ENCODE measurements around the gene PLCL1. TPM values are rescaled to one million over a fixed set of nuclear protein-coding genes. Genes with fewer than 3 reads are reported as not detected.

PLCL1 gene
- total RNA-seq, 1 donor from 2014 or later: 0.50 TPM

DNA sequence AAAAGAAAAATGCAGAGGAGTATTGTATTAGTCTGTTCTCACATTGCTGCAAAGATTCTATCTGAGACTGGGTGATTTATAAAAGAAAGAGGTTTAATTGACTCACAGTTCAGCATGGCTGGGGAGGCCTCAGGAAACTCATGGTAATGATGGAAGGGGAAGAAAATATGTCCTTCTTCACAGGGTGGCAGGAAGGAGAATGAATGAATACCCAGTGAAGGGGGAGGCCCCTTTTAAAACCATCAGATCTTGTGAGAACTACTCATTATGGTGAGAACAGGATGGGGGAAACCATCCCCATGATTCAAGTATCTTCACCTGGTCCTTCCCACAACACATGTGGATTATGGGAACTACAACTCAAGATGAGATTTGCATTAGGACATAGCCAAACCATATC is 9.1 kb upstream of the PLCL1 start:
- Mint-ChIP-seq H3K4me1 (ENCODE audit: low read depth) (no peaks in the 10 kb centered on the region), H3K27ac (ENCODE audit: unreplicated experiment) (no peak overlapping the region), H3K9me3 (ENCODE audit: low read depth) (peaks cover 4% of the 10 kb centered on the region), H3K36me3 (ENCODE audit: low read depth) (no peaks in the 10 kb centered on the region), H3K27me3 (ENCODE audit: low read depth) (peaks cover 58% of the 10 kb centered on the region), H3K4me3 (ENCODE audit: unreplicated experiment) (no peak overlapping the region)
- TF ChIP-seq, protein P1, sequence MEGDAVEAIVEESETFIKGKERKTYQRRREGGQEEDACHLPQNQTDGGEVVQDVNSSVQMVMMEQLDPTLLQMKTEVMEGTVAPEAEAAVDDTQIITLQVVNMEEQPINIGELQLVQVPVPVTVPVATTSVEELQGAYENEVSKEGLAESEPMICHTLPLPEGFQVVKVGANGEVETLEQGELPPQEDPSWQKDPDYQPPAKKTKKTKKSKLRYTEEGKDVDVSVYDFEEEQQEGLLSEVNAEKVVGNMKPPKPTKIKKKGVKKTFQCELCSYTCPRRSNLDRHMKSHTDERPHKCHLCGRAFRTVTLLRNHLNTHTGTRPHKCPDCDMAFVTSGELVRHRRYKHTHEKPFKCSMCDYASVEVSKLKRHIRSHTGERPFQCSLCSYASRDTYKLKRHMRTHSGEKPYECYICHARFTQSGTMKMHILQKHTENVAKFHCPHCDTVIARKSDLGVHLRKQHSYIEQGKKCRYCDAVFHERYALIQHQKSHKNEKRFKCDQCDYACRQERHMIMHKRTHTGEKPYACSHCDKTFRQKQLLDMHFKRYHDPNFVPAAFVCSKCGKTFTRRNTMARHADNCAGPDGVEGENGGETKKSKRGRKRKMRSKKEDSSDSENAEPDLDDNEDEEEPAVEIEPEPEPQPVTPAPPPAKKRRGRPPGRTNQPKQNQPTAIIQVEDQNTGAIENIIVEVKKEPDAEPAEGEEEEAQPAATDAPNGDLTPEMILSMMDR (IDR thresholded peaks at IDR 0.05): no peak
- no peak for DNase-seq (ENCODE audit: low spot score)

DNA sequence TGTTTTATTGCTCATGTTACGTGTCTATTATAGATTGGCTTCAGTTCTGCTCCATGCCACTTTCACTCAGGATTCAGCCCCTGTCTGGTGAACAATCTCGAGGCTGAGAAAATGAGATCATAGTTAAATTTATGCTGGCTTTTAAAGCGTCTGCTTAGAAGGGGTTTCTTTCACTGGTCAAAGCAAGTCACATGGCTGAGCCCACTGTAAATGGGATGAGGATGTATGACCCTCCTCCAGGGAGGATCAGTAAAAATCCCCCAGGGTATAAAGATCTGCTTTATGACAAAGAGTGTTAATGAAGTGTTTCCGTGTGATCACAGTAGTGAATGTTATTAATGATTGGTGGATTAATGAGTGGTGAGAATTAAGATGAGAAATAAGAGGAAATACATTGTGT is 6.2 kb upstream of the PLCL1 start:
- H3K4me3 Mint-ChIP-seq (ENCODE audit: unreplicated experiment): no peak overlapping the region
- no peak for DNase-seq (ENCODE audit: low spot score)
- H3K27ac Mint-ChIP-seq (ENCODE audit: unreplicated experiment): no peak overlapping the region
- TF ChIP-seq, protein P1 (IDR thresholded peaks at IDR 0.05): no peak
- peaks cover 55% of the 10 kb centered on the region for H3K27me3 Mint-ChIP-seq (ENCODE audit: low read depth)
- no peaks in the 10 kb centered on the region for H3K36me3 Mint-ChIP-seq (ENCODE audit: low read depth)
- H3K4me1 Mint-ChIP-seq (ENCODE audit: low read depth): peaks cover 2% of the 10 kb centered on the region
- H3K9me3 Mint-ChIP-seq (ENCODE audit: low read depth): no peaks in the 10 kb centered on the region

DNA sequence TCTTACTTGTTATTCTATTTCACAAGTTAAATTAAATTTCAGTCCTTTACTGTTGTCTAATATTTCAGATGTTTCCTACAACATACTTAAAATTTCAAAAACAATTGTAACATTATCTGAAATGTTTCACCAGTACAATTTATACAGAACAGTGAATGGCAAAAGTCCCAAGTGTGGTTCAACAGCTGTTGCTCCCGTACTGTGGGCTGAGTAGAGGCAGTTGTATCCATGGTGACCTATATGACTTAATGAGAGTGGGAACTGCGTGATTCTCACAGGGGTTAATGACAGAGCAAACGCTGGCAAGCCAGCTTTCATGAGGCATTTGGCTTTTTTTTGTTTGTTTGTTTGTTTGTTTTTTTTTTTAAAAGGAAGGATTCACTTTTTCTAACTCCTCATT is 5.3 kb upstream of the PLCL1 start:
- H3K9me3 Mint-ChIP-seq (ENCODE audit: low read depth): no peaks in the 10 kb centered on the region
- TF ChIP-seq, protein P1 (IDR thresholded peaks at IDR 0.05): no peak
- no peak for DNase-seq (ENCODE audit: low spot score)
- H3K27me3 Mint-ChIP-seq (ENCODE audit: low read depth): peaks cover 48% of the 10 kb centered on the region
- no peak overlapping the region for H3K27ac Mint-ChIP-seq (ENCODE audit: unreplicated experiment)
- no peaks in the 10 kb centered on the region for H3K36me3 Mint-ChIP-seq (ENCODE audit: low read depth)
- H3K4me3 Mint-ChIP-seq (ENCODE audit: unreplicated experiment): no peak overlapping the region
- peaks cover 6% of the 10 kb centered on the region for H3K4me1 Mint-ChIP-seq (ENCODE audit: low read depth)

- DNase-seq (ENCODE audit: low spot score): no peak
- Mint-ChIP-seq H3K9me3 (ENCODE audit: low read depth) (no peaks in the 10 kb centered on the region), H3K36me3 (ENCODE audit: low read depth) (no peaks in the 10 kb centered on the region), H3K4me1 (ENCODE audit: low read depth) (peaks cover 9% of the 10 kb centered on the region), H3K4me3 (ENCODE audit: unreplicated experiment) (no peak overlapping the region), H3K27ac (ENCODE audit: unreplicated experiment) (no peak overlapping the region), H3K27me3 (ENCODE audit: low read depth) (peaks cover 45% of the 10 kb centered on the region)
- TF ChIP-seq, protein P1 (IDR thresholded peaks at IDR 0.05): no peak
Measured at GRCh38 chr2:197800091-197800490, 4.3 kb upstream of the PLCL1 start.

DNA sequence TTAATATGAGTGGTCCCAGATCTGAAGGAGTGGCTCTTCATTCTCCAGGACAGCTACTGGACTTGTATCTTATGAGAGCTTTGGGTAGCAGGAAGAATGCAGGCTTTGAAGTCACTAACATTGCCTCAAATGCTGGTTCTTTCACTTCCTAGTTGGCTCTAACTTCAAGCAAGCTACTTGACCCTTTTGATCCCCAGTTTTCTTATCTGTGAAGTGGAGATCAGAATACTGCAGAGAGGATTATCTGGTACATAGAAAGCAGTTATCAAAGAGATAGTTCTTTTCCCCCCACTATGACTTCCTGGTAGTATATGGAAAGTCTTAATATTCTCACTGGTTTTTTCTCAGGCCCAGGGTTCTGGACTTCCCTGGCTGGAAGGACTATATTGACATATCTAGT is 3.4 kb upstream of the PLCL1 start:
- DNase-seq (ENCODE audit: low spot score): no peak
- Mint-ChIP-seq H3K27me3 (ENCODE audit: low read depth) (peaks cover 49% of the 10 kb centered on the region), H3K4me1 (ENCODE audit: low read depth) (peaks cover 15% of the 10 kb centered on the region), H3K27ac (ENCODE audit: unreplicated experiment) (no peak overlapping the region), H3K36me3 (ENCODE audit: low read depth) (no peaks in the 10 kb centered on the region), H3K4me3 (ENCODE audit: unreplicated experiment) (no peak overlapping the region), H3K9me3 (ENCODE audit: low read depth) (no peaks in the 10 kb centered on the region)
- TF ChIP-seq, protein P1 (IDR thresholded peaks at IDR 0.05): no peak
